Neural cell (in vitro differentiated cells): ENCODE measurements around the gene COL15A1. TPM values are rescaled to one million over a fixed set of nuclear protein-coding genes. Genes with fewer than 3 reads are reported as not detected.

Experiments used
- H2AFZ ChIP-seq: fragments of 200-600, 300-800 bp; sonication (generic), shearing (Covaris generic); 2 replicates; pipeline ENCODE4 v1.6.0; 2014; ENCODE audit warnings: low read depth, mild to moderate bottlenecking, antibody characterized with exemption, low read length, moderate library complexity
- H3F3A ChIP-seq: fragments of 200-600 bp; shearing (Covaris generic); 2 replicates; pipeline ENCODE4 v1.6.1; 2016; ENCODE audit warnings: mild to moderate bottlenecking, moderate library complexity, mixed read lengths, antibody characterized with exemption, low read length; ENCODE audit not compliant: insufficient read depth, poor library complexity, severe bottlenecking
- H3K27ac ChIP-seq: fragments of 200-600, 300-800 bp; sonication (generic), shearing (Covaris generic); 2 replicates; pipeline ENCODE4 v1.5.1; 2014; ENCODE audit warnings: mild to moderate bottlenecking, low read length, moderate library complexity
- H3K27me3 ChIP-seq: fragments of 300-800, 200-600 bp; sonication (generic), shearing (Covaris generic); 2 replicates; pipeline ENCODE4 v1.6.0; 2014; ENCODE audit warnings: mild to moderate bottlenecking, low read depth, low read length, moderate library complexity; ENCODE audit not compliant: insufficient read depth
- H3K36me3 ChIP-seq: fragments of 300-800, 200-600 bp; sonication (generic), shearing (Covaris generic); 2 replicates; pipeline ENCODE4 v1.5.1; 2014; ENCODE audit warnings: mild to moderate bottlenecking, antibody characterized with exemption, low read length, moderate library complexity; ENCODE audit not compliant: insufficient read depth
- H3K4me2 ChIP-seq: fragments of 300-800, 200-600 bp; sonication (generic), shearing (Covaris generic); 2 replicates; pipeline ENCODE4 v1.6.0; 2014; ENCODE audit warnings: mild to moderate bottlenecking, low read length
- H3K4me3 ChIP-seq: fragments of 300-800, 200-600 bp; sonication (generic), shearing (Covaris generic); 2 replicates; pipeline ENCODE4 v1.5.1; 2014; ENCODE audit warnings: mild to moderate bottlenecking, low read length, moderate library complexity
- H3K79me2 ChIP-seq: fragments of 200-600 bp; shearing (Covaris generic); replicated peaks from 2 replicates; pipeline ENCODE4 v1.6.0; 2014; ENCODE audit warnings: mild to moderate bottlenecking, low read length, moderate library complexity; ENCODE audit not compliant: insufficient read depth
- H3K9ac ChIP-seq: fragments of 300-800, 200-600 bp; sonication (generic), shearing (Covaris generic); 2 replicates; pipeline ENCODE4 v1.6.1; 2016; ENCODE audit warnings: mild to moderate bottlenecking, low read length, mixed read lengths
- H3K9me2 ChIP-seq: fragments of 200-600 bp; shearing (Covaris generic); 2 replicates; pipeline ENCODE4 v1.6.1; 2016; ENCODE audit warnings: mild to moderate bottlenecking, low read length, mixed read lengths; ENCODE audit not compliant: insufficient read depth
- H3K9me3 ChIP-seq: fragments of 200-600, 300-800 bp; sonication (generic), shearing (Covaris generic); 2 replicates; pipeline ENCODE4 v1.6.1; 2016; ENCODE audit warnings: mild to moderate bottlenecking, mixed run types, low read length, moderate library complexity, mixed read lengths
- H4K20me1 ChIP-seq: fragments of 200-600 bp; shearing (Covaris generic); 2 replicates; pipeline ENCODE4 v1.6.1; 2016; ENCODE audit warnings: mild to moderate bottlenecking, mixed run types; ENCODE audit not compliant: insufficient read depth
- CTCF ChIP-seq: fragments of 450-650 bp; IDR thresholded peaks from 2 replicates; pipeline ENCODE4 v1.5.1; 2014; ENCODE audit warnings: antibody characterized with exemption, mild to moderate bottlenecking, moderate library complexity; ENCODE audit not compliant: poor library complexity, severe bottlenecking
- EP300 ChIP-seq: fragments of 450-650 bp; conservative IDR thresholded peaks from 2 replicates; pipeline ENCODE4 v1.6.1; 2014; ENCODE audit warnings: antibody characterized with exemption, mild to moderate bottlenecking, moderate library complexity; ENCODE audit not compliant: poor library complexity, severe bottlenecking
- EZH2 ChIP-seq: fragments of 200-600, 300-800 bp; shearing (Covaris generic), sonication (generic); IDR thresholded peaks from 2 replicates; pipeline ENCODE4 v1.6.1; 2014; ENCODE audit warnings: antibody characterized with exemption, low read length, borderline replicate concordance, mild to moderate bottlenecking; ENCODE audit not compliant: insufficient read depth, poor library complexity, severe bottlenecking
- MXI1 ChIP-seq: fragments of 450-650 bp; conservative IDR thresholded peaks from 2 replicates; pipeline ENCODE4 v1.6.1; 2014; ENCODE audit warnings: antibody characterized with exemption, mild to moderate bottlenecking; ENCODE audit not compliant: poor library complexity, severe bottlenecking
- POLR2AphosphoS5 ChIP-seq: IDR thresholded peaks from 2 replicates; pipeline ENCODE4 v1.6.1; 2012
- RAD21 ChIP-seq: fragments of 450-650 bp; conservative IDR thresholded peaks from 2 replicates; pipeline ENCODE4 v1.6.1; 2014; ENCODE audit warnings: antibody characterized with exemption, mild to moderate bottlenecking, moderate library complexity
- REST ChIP-seq: IDR thresholded peaks from 2 replicates; pipeline ENCODE4 v1.6.1; 2012; ENCODE audit warnings: borderline replicate concordance
- SMC3 ChIP-seq: fragments of 450-650 bp; conservative IDR thresholded peaks from 2 replicates; pipeline ENCODE4 v1.6.1; 2014; ENCODE audit warnings: antibody characterized with exemption, mild to moderate bottlenecking, moderate library complexity; ENCODE audit not compliant: poor library complexity
- TAF1 ChIP-seq: IDR thresholded peaks from 2 replicates; pipeline ENCODE4 v1.6.1; 2012; ENCODE audit warnings: low read depth
- polyA plus RNA-seq: library from polyadenylated mRNA; depleted of rRNA; stranded (reverse); fragments of >200 nt; gene quantifications from 2 replicates; pipeline ENCODE4 v1.2.3, GENCODE V29; 2014

COL15A1 gene
- polyA plus RNA-seq, 1 donor from 2014 or later: 2.8 TPM

GRCh38 chr9:99051406-99051805 is 107.7 kb downstream of the COL15A1 start:
- Histone ChIP-seq H3K9ac (no peak overlapping the region), H3K9me2 (no peaks in the 10 kb centered on the region), H4K20me1 (no peaks in the 10 kb centered on the region), H3F3A (no peaks in the 10 kb centered on the region), H2AFZ (no peak overlapping the region), H3K4me3 (no peak overlapping the region), H3K36me3 (no peaks in the 10 kb centered on the region), H3K9me3 (no peaks in the 10 kb centered on the region), H3K27ac (no peak overlapping the region), H3K79me2 (no peaks in the 10 kb centered on the region), H3K27me3 (no peaks in the 10 kb centered on the region), H3K4me2 (no peak overlapping the region)
- TF ChIP-seq EZH2 (no peak), SMC3 (no peak), POLR2AphosphoS5 (no peak), EP300 (no peak), TAF1 (no peak), REST (no peak), RAD21 (no peak), CTCF (no peak), MXI1 (no peak)

GRCh38 chr9:99051851-99052250 is 108.1 kb downstream of the COL15A1 start:
- H3K9me2 ChIP-seq: no peaks in the 10 kb centered on the region
- H3F3A ChIP-seq: no peaks in the 10 kb centered on the region
- H3K4me2 ChIP-seq: no peak overlapping the region
- no peak overlapping the region for H3K9ac ChIP-seq
- H3K36me3 ChIP-seq: no peaks in the 10 kb centered on the region
- H4K20me1 ChIP-seq: no peaks in the 10 kb centered on the region
- H3K9me3 ChIP-seq: no peaks in the 10 kb centered on the region
- TF ChIP-seq CTCF: no peak
- no peak for TF ChIP-seq SMC3
- TF ChIP-seq EP300: no peak
- TF ChIP-seq MXI1: no peak
- no peak for TF ChIP-seq POLR2AphosphoS5
- TF ChIP-seq EZH2: no peak
- no peak overlapping the region for H2AFZ ChIP-seq
- H3K27me3 ChIP-seq: no peaks in the 10 kb centered on the region
- no peak overlapping the region for H3K27ac ChIP-seq
- no peaks in the 10 kb centered on the region for H3K79me2 ChIP-seq
- H3K4me3 ChIP-seq: no peak overlapping the region
